GM23338 (cell line): ENCODE results near the gene TNFAIP8L3. TPM values are rescaled to one million over a fixed set of nuclear protein-coding genes. Genes with fewer than 3 reads are reported as not detected.

Experiments
- ATAC-seq: fragments of 200-7000 bp; cut with Tn5 transposase; 3 replicates; pipeline ENCODE4 v1.9.1; 2020
- DNase-seq: peaks from one replicate; pipeline ENCODE4 v3.0.0-alpha.2; 2015; ENCODE audit warnings: low spot score
- H2AFZ ChIP-seq: fragments of 200-600 bp; sonication (generic); 2 replicates; pipeline ENCODE4 v1.8.0; 2016; ENCODE audit warnings: antibody characterized with exemption, mild to moderate bottlenecking, moderate library complexity
- H3F3A ChIP-seq: fragments of 200-600 bp; sonication (generic); replicated peaks from 2 replicates; pipeline ENCODE4 v1.8.0; 2017; ENCODE audit warnings: antibody characterized with exemption, mixed run types, low read depth
- H3K27ac ChIP-seq: fragments of 200-600 bp; sonication (generic); 2 replicates; pipeline ENCODE4 v1.6.1; 2016; ENCODE audit warnings: low read depth
- H3K27me3 ChIP-seq: fragments of 200-600 bp; sonication (generic); 2 replicates; pipeline ENCODE4 v1.8.0; 2016; ENCODE audit warnings: mild to moderate bottlenecking, mixed run types, moderate library complexity; ENCODE audit not compliant: insufficient read depth
- H3K36me3 ChIP-seq: fragments of 200-600 bp; sonication (generic); 2 replicates; pipeline ENCODE4 v1.8.0; 2016; ENCODE audit warnings: mild to moderate bottlenecking; ENCODE audit not compliant: insufficient read depth
- H3K4me1 ChIP-seq: fragments of 200-600 bp; sonication (generic); 2 replicates; pipeline ENCODE4 v1.8.0; 2016; ENCODE audit warnings: mild to moderate bottlenecking, moderate library complexity; ENCODE audit not compliant: insufficient read depth
- H3K4me2 ChIP-seq: fragments of 200-600 bp; sonication (generic); 2 replicates; pipeline ENCODE4 v1.7.1; 2017; ENCODE audit warnings: mixed run types
- H3K4me3 ChIP-seq: fragments of 200-600 bp; sonication (generic); 2 replicates; pipeline ENCODE4 v1.6.1; 2016; ENCODE audit warnings: mixed run types
- H3K79me2 ChIP-seq: fragments of 200-600 bp; sonication (generic); replicated peaks from 2 replicates; pipeline ENCODE4 v1.8.0; 2017; ENCODE audit warnings: mild to moderate bottlenecking; ENCODE audit not compliant: insufficient read depth
- H3K9me2 ChIP-seq: fragments of 200-600 bp; sonication (generic); 2 replicates; pipeline ENCODE4 v1.8.0; 2017; ENCODE audit not compliant: insufficient read depth
- H4K20me1 ChIP-seq: fragments of 200-600 bp; sonication (generic); replicated peaks from 2 replicates; pipeline ENCODE4 v1.8.0; 2017; ENCODE audit warnings: mild to moderate bottlenecking; ENCODE audit not compliant: insufficient read depth
- H3K27ac Mint-ChIP-seq: 2 replicates; pipeline ENCODE4 v1.8.0; 2020; ENCODE audit warnings: inconsistent platforms, mild to moderate bottlenecking, moderate library complexity, mixed read lengths
- H3K27me3 Mint-ChIP-seq: 3 replicates; pipeline ENCODE4 v1.8.0; 2022; ENCODE audit warnings: low read depth, mild to moderate bottlenecking, moderate library complexity, mixed read lengths, inconsistent platforms; ENCODE audit not compliant: insufficient read depth, poor library complexity
- H3K36me3 Mint-ChIP-seq: 3 replicates; pipeline ENCODE4 v1.8.0; 2021; ENCODE audit warnings: low read depth, mild to moderate bottlenecking, inconsistent platforms, moderate library complexity, mixed read lengths
- H3K4me1 Mint-ChIP-seq: 3 replicates; pipeline ENCODE4 v1.8.0; 2020; ENCODE audit warnings: mild to moderate bottlenecking, inconsistent platforms, mixed read lengths
- H3K4me3 Mint-ChIP-seq: 3 replicates; pipeline ENCODE4 v1.8.0; 2021; ENCODE audit warnings: moderate library complexity, mild to moderate bottlenecking, inconsistent platforms, mixed read lengths
- H3K9me3 Mint-ChIP-seq: 3 replicates; pipeline ENCODE4 v1.8.0; 2020; ENCODE audit warnings: moderate library complexity, mild to moderate bottlenecking, inconsistent platforms, mixed read lengths
- CREB1 ChIP-seq: fragments of 250-450 bp; sonication (Bioruptor Pico); IDR thresholded peaks from 2 replicates; pipeline ENCODE4 v1.5.0; 2020; ENCODE audit warnings: low read depth, mild to moderate bottlenecking, moderate library complexity
- EZH2 ChIP-seq: fragments of 200-600 bp; sonication (generic); IDR thresholded peaks from one replicate; pipeline ENCODE4 v1.8.0; 2017; ENCODE audit warnings: antibody characterized with exemption, mild to moderate bottlenecking, low read depth; ENCODE audit not compliant: unreplicated experiment
- EZH2phosphoT487 ChIP-seq: fragments of 200-600 bp; sonication (generic); IDR thresholded peaks from one replicate; pipeline ENCODE4 v1.8.1; 2018; ENCODE audit warnings: antibody characterized with exemption; ENCODE audit not compliant: unreplicated experiment
- JUNB ChIP-seq: IDR thresholded peaks from one replicate; pipeline ENCODE4 v1.6.1; 2016; ENCODE audit warnings: antibody characterized with exemption; ENCODE audit not compliant: unreplicated experiment
- NANOG ChIP-seq: IDR thresholded peaks from 2 replicates; pipeline ENCODE4 v1.6.1; 2016; ENCODE audit warnings: antibody characterized with exemption, borderline replicate concordance
- POLR2AphosphoS5 ChIP-seq: IDR thresholded peaks from 2 replicates; pipeline ENCODE4 v1.6.1; 2016; ENCODE audit warnings: antibody characterized with exemption, low read depth
- REST ChIP-seq: IDR thresholded peaks from one replicate; pipeline ENCODE4 v1.6.1; 2018; ENCODE audit warnings: antibody characterized with exemption; ENCODE audit not compliant: unreplicated experiment
- ZNF114 ChIP-seq: fragments of 250-450 bp; sonication (Bioruptor Pico); IDR thresholded peaks from 2 replicates; pipeline ENCODE4 v1.5.0; 2020; ENCODE audit warnings: mild to moderate bottlenecking, moderate library complexity
- ZNF462 ChIP-seq: fragments of 250-450 bp; sonication (Bioruptor Pico); IDR thresholded peaks from 2 replicates; pipeline ENCODE4 v1.5.0; 2020; ENCODE audit warnings: mild to moderate bottlenecking, moderate library complexity
- polyA plus RNA-seq: library from polyadenylated mRNA; unstranded; fragments of >200 nt; fragmentation: Nextera tagmentation; extraction: Ambion mirVana; gene quantifications from 2 replicates; pipeline ENCODE4 v1.2.1, GENCODE V29; 2016
- total RNA-seq: library from RNA; depleted of rRNA; stranded (reverse); fragments of >200 nt; shearing (Covaris generic); gene quantifications from 2 replicates; pipeline ENCODE4 v1.2.3, GENCODE V29; 2014
- TF ChIP-seq, protein P1 (sequence below): IDR thresholded peaks from 2 replicates; pipeline ENCODE4 v1.6.1; 2016; ENCODE audit warnings: antibody characterized with exemption

The TNFAIP8L3 gene
- total and polyA plus RNA-seq, 2 experiments from 2014 or later: 0.23 to 0.31 TPM

GRCh38 chr15:51133140-51133765 lies 38.5 kb upstream of the TNFAIP8L3 start:
- TF ChIP-seq REST: no peak
- TF ChIP-seq ZNF462: no peak
- no peak for TF ChIP-seq NANOG
- TF ChIP-seq ZNF114 (CRISPR knock-in tag): no peak
- no peak for TF ChIP-seq POLR2AphosphoS5
- no peak for TF ChIP-seq EZH2phosphoT487
- TF ChIP-seq, protein P1, sequence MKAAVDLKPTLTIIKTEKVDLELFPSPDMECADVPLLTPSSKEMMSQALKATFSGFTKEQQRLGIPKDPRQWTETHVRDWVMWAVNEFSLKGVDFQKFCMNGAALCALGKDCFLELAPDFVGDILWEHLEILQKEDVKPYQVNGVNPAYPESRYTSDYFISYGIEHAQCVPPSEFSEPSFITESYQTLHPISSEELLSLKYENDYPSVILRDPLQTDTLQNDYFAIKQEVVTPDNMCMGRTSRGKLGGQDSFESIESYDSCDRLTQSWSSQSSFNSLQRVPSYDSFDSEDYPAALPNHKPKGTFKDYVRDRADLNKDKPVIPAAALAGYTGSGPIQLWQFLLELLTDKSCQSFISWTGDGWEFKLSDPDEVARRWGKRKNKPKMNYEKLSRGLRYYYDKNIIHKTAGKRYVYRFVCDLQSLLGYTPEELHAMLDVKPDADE: no peak
- TF ChIP-seq JUNB: no peak
- TF ChIP-seq CREB1 (CRISPR knock-in tag): no peak
- TF ChIP-seq EZH2: no peak
- H3K27ac Mint-ChIP-seq: no peak overlapping the region
- no peak overlapping the region for H3K27ac ChIP-seq
- H3K4me3 ChIP-seq: no peak overlapping the region
- H3K4me1 Mint-ChIP-seq: peaks cover 6% of the 10 kb centered on the region; the same call in 2 of the 3 replicates
- no peaks in the 10 kb centered on the region for H3K36me3 ChIP-seq
- no peaks in the 10 kb centered on the region for H3K27me3 Mint-ChIP-seq
- H3K4me3 Mint-ChIP-seq: no peak overlapping the region
- H3K9me2 ChIP-seq: no peaks in the 10 kb centered on the region
- H3K4me1 ChIP-seq: no peaks in the 10 kb centered on the region
- no peaks in the 10 kb centered on the region for H3K79me2 ChIP-seq
- H3F3A ChIP-seq: no peaks in the 10 kb centered on the region
- no peaks in the 10 kb centered on the region for H3K36me3 Mint-ChIP-seq
- H3K9me3 Mint-ChIP-seq: no peaks in the 10 kb centered on the region
- H3K27me3 ChIP-seq: no peaks in the 10 kb centered on the region
- DNase-seq (no peak), ATAC-seq (no peak)
- no peaks in the 10 kb centered on the region for H4K20me1 ChIP-seq
- no peak overlapping the region for H2AFZ ChIP-seq
- H3K4me2 ChIP-seq: no peak overlapping the region
